Panc1 (cell line): Measurements from ENCODE around the gene CYSTM1.

ENCODE experiments used
- CTCF ChIP-seq: fragments of 450-650 bp; IDR thresholded peaks from 2 replicates; pipeline ENCODE4 v1.5.1; 2017; ENCODE audit warnings: mild to moderate bottlenecking
- REST ChIP-seq, 2 experiments: IDR thresholded peaks; 2 replicates each; pipeline ENCODE4 v1.6.1; 2011 to 2012; ENCODE audit warnings: low read depth in 2 of 2, control low read depth in 1 of 2, low read length in 1 of 2, mild to moderate bottlenecking in 1 of 2, moderate library complexity in 1 of 2; ENCODE audit not compliant: insufficient read depth in 1 of 2

GRCh38 chr5:140136624-140137023 lies 38.4 kb upstream of the CYSTM1 start:
- TF ChIP-seq CTCF (no peak), REST (IDR thresholded peaks at IDR 0.05; ENCODE audit: insufficient read depth in 1 of 2, low read depth in 2 of 2, low read length in 1 of 2) (no peak)
